HS-27A (cell line): ENCODE data around the gene TEAD4.

Experiments
- DNase-seq: peaks from one replicate; pipeline ENCODE4 v3.0.0-alpha.2; 2012; ENCODE audit warnings: low read depth, missing footprints

Gene TEAD4

GRCh38 chr12:2960996-2961616, 1.9 kb downstream of the TEAD4 start:
- DNase-seq: no peak

- DNase-seq: no peak
These were observed 2.5 kb downstream of the TEAD4 start for GRCh38 chr12:2961705-2962104.

- no peak for DNase-seq
These were observed 4.1 kb downstream of the TEAD4 start for GRCh38 chr12:2963154-2963759.

- no peak for DNase-seq
These were observed 4.6 kb downstream of the TEAD4 start for GRCh38 chr12:2963760-2964292.

GRCh38 chr12:2967651-2968050, 8.5 kb downstream of the TEAD4 start:
- DNase-seq: no peak

GRCh38 chr12:2970744-2971143, 11.5 kb downstream of the TEAD4 start:
- DNase-seq: no peak

- DNase-seq: no peak
These were observed 14.4 kb downstream of the TEAD4 start for GRCh38 chr12:2973566-2973965.

GRCh38 chr12:2974560-2974971, 15.4 kb downstream of the TEAD4 start:
- no peak for DNase-seq

GRCh38 chr12:2976581-2976996, 17.4 kb downstream of the TEAD4 start:
- no peak for DNase-seq

- DNase-seq: no peak
These were observed 18.6 kb downstream of the TEAD4 start for GRCh38 chr12:2977776-2978175.

GRCh38 chr12:2979806-2980205, 20.6 kb downstream of the TEAD4 start:
- DNase-seq: no peak

- no peak for DNase-seq
These were observed 21.4 kb downstream of the TEAD4 start for GRCh38 chr12:2980630-2981029.

- no peak for DNase-seq
These were observed 23.2 kb downstream of the TEAD4 start for GRCh38 chr12:2982361-2982760.

- no peak for DNase-seq
These were observed 25.1 kb downstream of the TEAD4 start for GRCh38 chr12:2984249-2984648.

- DNase-seq: no peak
These were observed 25.5 kb downstream of the TEAD4 start for GRCh38 chr12:2984698-2985097.

- DNase-seq: no peak
These were observed 27.7 kb downstream of the TEAD4 start for GRCh38 chr12:2986876-2987275.

- no peak for DNase-seq
These were observed 29.3 kb downstream of the TEAD4 start for GRCh38 chr12:2988494-2988893.

GRCh38 chr12:2992724-2993123, 33.5 kb downstream of the TEAD4 start:
- DNase-seq: no peak

GRCh38 chr12:2997989-2998670, 38.9 kb downstream of the TEAD4 start:
- DNase-seq: no peak

- DNase-seq: no peak
These were observed 39.6 kb downstream of the TEAD4 start for GRCh38 chr12:2998789-2999264.

- no peak for DNase-seq
These were observed 40.2 kb downstream of the TEAD4 start for GRCh38 chr12:2999265-2999841.

- no peak for DNase-seq
These were observed 41.5 kb downstream of the TEAD4 start for GRCh38 chr12:3000548-3001275.
